ENCODE measurements around the gene PLXDC1.

- TF ChIP-seq, protein P1, sequence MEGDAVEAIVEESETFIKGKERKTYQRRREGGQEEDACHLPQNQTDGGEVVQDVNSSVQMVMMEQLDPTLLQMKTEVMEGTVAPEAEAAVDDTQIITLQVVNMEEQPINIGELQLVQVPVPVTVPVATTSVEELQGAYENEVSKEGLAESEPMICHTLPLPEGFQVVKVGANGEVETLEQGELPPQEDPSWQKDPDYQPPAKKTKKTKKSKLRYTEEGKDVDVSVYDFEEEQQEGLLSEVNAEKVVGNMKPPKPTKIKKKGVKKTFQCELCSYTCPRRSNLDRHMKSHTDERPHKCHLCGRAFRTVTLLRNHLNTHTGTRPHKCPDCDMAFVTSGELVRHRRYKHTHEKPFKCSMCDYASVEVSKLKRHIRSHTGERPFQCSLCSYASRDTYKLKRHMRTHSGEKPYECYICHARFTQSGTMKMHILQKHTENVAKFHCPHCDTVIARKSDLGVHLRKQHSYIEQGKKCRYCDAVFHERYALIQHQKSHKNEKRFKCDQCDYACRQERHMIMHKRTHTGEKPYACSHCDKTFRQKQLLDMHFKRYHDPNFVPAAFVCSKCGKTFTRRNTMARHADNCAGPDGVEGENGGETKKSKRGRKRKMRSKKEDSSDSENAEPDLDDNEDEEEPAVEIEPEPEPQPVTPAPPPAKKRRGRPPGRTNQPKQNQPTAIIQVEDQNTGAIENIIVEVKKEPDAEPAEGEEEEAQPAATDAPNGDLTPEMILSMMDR (IDR thresholded peaks at IDR 0.05; ENCODE audit: insufficient read depth, low read length), result no peak
- TF ChIP-seq REST (IDR thresholded peaks at IDR 0.05; ENCODE audit: insufficient replicate concordance, low read depth) (no peak), POLR2AphosphoS5 (IDR thresholded peaks at IDR 0.05; ENCODE audit: low read depth) (no peak), SPI1 (IDR thresholded peaks at IDR 0.05; ENCODE audit: borderline replicate concordance, low read depth) (no peak)
Observed at GRCh38 chr17:39015546-39015935, 135.9 kb downstream of the PLXDC1 start.
